Naive thymus-derived CD4-positive, alpha-beta T cell (primary cell): ENCODE data around the gene KDM4C. TPM values are rescaled to one million over a fixed set of nuclear protein-coding genes. Genes with fewer than 3 reads are reported as not detected.

Source experiments
- ATAC-seq: fragments of 150-1000 bp; cut with Tn5 transposase; 2 replicates; pipeline ENCODE4 v1.10.0; 2021; ENCODE audit warnings: mild to moderate bottlenecking, moderate library complexity
- CTCF ChIA-PET: fragments of 350-600 bp; sonication (Branson Sonifier 250); formaldehyde crosslinking; loops from one replicate; lab custom pipeline; 2021; ENCODE audit warnings: antibody characterized with exemption; lab: Charles Lee
- POLR2A ChIA-PET: fragments of 350-600 bp; sonication (Branson Sonifier 250); formaldehyde crosslinking; loops from one replicate; lab custom pipeline; 2021; ENCODE audit warnings: antibody characterized with exemption, inconsistent platforms; lab: Charles Lee
- DNase-seq, 9 donors: peaks; one replicate each; pipeline versions ENCODE4 v3.0.0 to v3.0.0-alpha.2; 2020 to 2022; ENCODE audit warnings: mixed read lengths in 1 of 9
- H3K27ac ChIP-seq: one replicate; pipeline ENCODE4 v1.7.0; 2013; ENCODE audit warnings: mild to moderate bottlenecking, low read depth, low read length, moderate library complexity
- H3K27me3 ChIP-seq, 2 donors: one replicate each; pipeline ENCODE4 v1.7.0; 2013; ENCODE audit warnings: low read length in 2 of 2, mild to moderate bottlenecking in 2 of 2, moderate library complexity in 2 of 2; ENCODE audit not compliant: control insufficient read depth in 2 of 2, insufficient read depth in 2 of 2
- H3K36me3 ChIP-seq, 3 experiments: 1 replicate in 2 of 3; 2 replicates in 1 of 3; pipeline ENCODE4 v1.7.0; 2013; ENCODE audit warnings: low read length in 3 of 3, mild to moderate bottlenecking in 3 of 3, moderate library complexity in 1 of 3; ENCODE audit not compliant: insufficient read depth in 3 of 3, control insufficient read depth in 2 of 3
- H3K4me1 ChIP-seq, 2 donors: one replicate each; pipeline ENCODE4 v1.7.0; 2013; ENCODE audit warnings: low read length in 2 of 2, mild to moderate bottlenecking in 2 of 2, moderate library complexity in 1 of 2; ENCODE audit not compliant: control insufficient read depth in 2 of 2, insufficient read depth in 2 of 2
- H3K4me3 ChIP-seq: 2 replicates; pipeline ENCODE4 v1.7.0; 2013; ENCODE audit warnings: mild to moderate bottlenecking, low read length
- H3K9me3 ChIP-seq, 3 experiments: 1 replicate in 2 of 3; 2 replicates in 1 of 3; pipeline ENCODE4 v1.7.0; 2013; ENCODE audit warnings: low read length in 3 of 3; ENCODE audit not compliant: control insufficient read depth in 2 of 3
- H3K27ac Mint-ChIP-seq, 9 donors: one replicate each; pipeline ENCODE4 v1.8.0; 2020 to 2022; ENCODE audit warnings: mixed read lengths in 9 of 9, mild to moderate bottlenecking in 8 of 9, moderate library complexity in 5 of 9, inconsistent platforms in 2 of 9
- H3K27me3 Mint-ChIP-seq, 5 donors: one replicate each; pipeline ENCODE4 v1.8.0; 2021 to 2022; ENCODE audit warnings: mixed read lengths in 5 of 5, mild to moderate bottlenecking in 1 of 5
- H3K36me3 Mint-ChIP-seq, 5 donors: one replicate each; pipeline ENCODE4 v1.8.0; 2020 to 2022; ENCODE audit warnings: mixed read lengths in 5 of 5, mild to moderate bottlenecking in 3 of 5, inconsistent platforms in 1 of 5
- H3K4me1 Mint-ChIP-seq, 7 donors: one replicate each; pipeline ENCODE4 v1.8.0; 2020 to 2022; ENCODE audit warnings: mixed read lengths in 7 of 7, mild to moderate bottlenecking in 3 of 7, inconsistent platforms in 1 of 7
- H3K4me3 Mint-ChIP-seq, 10 donors: one replicate each; pipeline ENCODE4 v1.8.0; 2020 to 2022; ENCODE audit warnings: mild to moderate bottlenecking in 10 of 10, mixed read lengths in 10 of 10, moderate library complexity in 6 of 10, inconsistent platforms in 2 of 10
- H3K9me3 Mint-ChIP-seq, 11 donors: one replicate each; pipeline ENCODE4 v1.8.0; 2020 to 2022; ENCODE audit warnings: mixed read lengths in 11 of 11, mild to moderate bottlenecking in 4 of 11, inconsistent platforms in 1 of 11, moderate library complexity in 1 of 11
- intact Hi-C, 2 donors: fragments of 100-400 bp; cut with micrococcal nuclease; formaldehyde crosslinking; loops; one replicate each; pipeline ENCODE4 v1.15.1; 2023
- polyA plus RNA-seq, 2 donors: library from polyadenylated mRNA; unstranded; fragments of 300-500 nt; fragmentation: Illumina TruSeq; gene quantifications; one replicate each; pipeline ENCODE4 v1.2.3, GENCODE V29; 2021
- total RNA-seq, 6 experiments: library from RNA in 5 of 6; stranded (reverse) in 5 of 6; gene quantifications; 1 replicate in 5 of 6; 2 replicates in 1 of 6; pipeline ENCODE4 v1.2.3 and lab custom pipeline; 2021 to 2026

Gene KDM4C
- total and polyA plus RNA-seq, 7 experiments from 2014 or later: 38.5 to 100 (median 91.3) TPM

DNA sequence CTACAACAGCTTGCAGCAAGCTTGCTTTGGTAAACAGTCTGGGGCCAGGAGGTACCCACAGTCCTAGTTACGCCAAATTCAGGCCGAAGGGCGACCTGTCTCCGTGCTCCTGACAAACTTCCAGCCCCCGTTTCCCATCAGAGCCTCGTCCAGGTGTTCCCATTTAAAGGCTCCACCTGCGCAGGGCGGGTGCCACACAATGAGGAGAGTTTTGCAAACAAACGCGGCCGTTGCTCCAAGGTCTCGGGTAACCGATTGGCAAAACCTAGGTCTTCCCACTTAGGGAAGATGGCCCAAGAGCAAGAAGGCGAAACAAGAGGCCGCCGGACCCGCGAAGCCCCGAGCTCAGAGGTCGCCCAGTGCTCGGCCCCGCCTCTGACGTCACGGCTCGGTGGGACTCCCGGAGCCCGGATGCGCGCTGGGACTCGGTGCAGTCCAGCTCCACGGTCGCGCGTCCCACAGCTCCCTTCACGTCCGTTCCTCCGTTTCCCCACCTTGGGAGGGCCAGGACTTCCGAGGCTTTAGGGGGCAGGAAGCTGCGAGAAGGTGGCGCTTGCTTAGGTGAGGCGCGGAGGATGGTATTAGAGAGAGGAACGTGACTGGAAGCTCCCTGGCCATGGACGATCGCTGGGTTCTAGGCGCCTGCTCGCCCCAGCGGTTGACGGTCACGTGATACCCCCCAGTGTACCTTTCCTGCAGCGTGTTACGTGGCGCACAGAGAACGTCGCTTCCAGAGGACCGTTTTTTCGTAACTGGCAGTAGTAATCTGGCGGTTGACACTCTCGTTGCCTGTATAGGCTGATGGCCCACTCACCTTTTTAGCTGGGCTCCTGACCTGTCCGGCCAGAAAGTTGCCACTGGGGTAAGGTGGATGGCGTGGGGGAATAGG is 41.8 kb upstream of the KDM4C start:
- Histone ChIP-seq H3K27me3 (no peaks in the 10 kb centered on the region), H3K27ac (peak overlapping the region; percentile 66), H3K4me1 (peaks cover 7% of the 10 kb centered on the region in 2 donors), H3K4me3 (peak overlapping the region; percentile 77), H3K9me3 (no peaks in the 10 kb centered on the region), H3K36me3 (no peaks in the 10 kb centered on the region)
- Mint-ChIP-seq H3K36me3 (no peaks in the 10 kb centered on the region), H3K4me3 (peak overlapping the region; percentile 76 to 92 (median 89)), H3K27me3 (no peaks in the 10 kb centered on the region), H3K9me3 (peaks cover 0 to 2% (median 0%) of the 10 kb centered on the region in 11 donors), H3K4me1 (peaks cover 0 to 10% (median 7%) of the 10 kb centered on the region in 7 donors), H3K27ac (peak overlapping the region; percentile 84 to 94 (median 90))
- intact Hi-C loops: loop anchor here (1.0 kb wide), 3 partner anchors 12 to 41 kb away; partner anchors contain the start of gene KDM4C (in 2 of the 2)
- ChIA-PET POLR2A (interaction anchor here (0.7 to 2.9 kb wide), 11 partner anchors 12 to 303 kb away, joined by 3 to 51 read pairs (median 3); partner anchors contain the start of genes KDM4C and UHRF2), CTCF (interaction anchor here (0.5 to 1.2 kb wide), 5 partner anchors 10 to 861 kb away, joined by 3 to 9 read pairs (median 3); no protein-coding TSS in a partner anchor)
- peak; percentile 89 for ATAC-seq
- DNase-seq: peak; percentile 44 to 71 (median 58)

DNA sequence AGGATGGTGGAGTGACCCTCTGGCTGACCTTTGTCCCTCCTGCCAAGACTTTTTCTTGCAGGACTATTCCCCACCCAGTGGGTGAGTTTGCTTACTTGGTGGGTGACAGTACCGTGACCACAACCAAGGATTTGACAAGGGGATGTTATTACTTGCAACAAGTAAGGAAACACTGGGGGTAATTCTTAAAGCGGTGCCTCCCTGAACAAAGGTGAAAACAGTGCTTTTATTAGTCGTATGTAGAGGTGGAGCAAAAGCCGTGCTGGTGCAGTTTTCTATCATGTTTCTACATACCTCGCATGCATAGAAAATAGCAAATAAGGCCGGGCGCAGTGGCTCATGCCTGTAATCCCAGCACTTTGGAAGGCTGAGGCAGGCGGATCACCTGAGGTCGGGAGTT is 41.0 kb upstream of the KDM4C start:
- Mint-ChIP-seq H3K27ac (peak overlapping the region in 6 of 9 donors; percentile 88 to 94 (median 90)), H3K4me1 (peaks cover 0 to 10% (median 7%) of the 10 kb centered on the region in 7 donors), H3K4me3 (peak overlapping the region; percentile 76 to 92 (median 89)), H3K27me3 (no peaks in the 10 kb centered on the region), H3K9me3 (peaks cover 0 to 2% (median 0%) of the 10 kb centered on the region in 11 donors), H3K36me3 (no peaks in the 10 kb centered on the region)
- ChIA-PET POLR2A (interaction anchor here (1.0 to 4.4 kb wide), 9 partner anchors 13 to 42 kb away, joined by 3 to 51 read pairs (median 10); partner anchors contain the start of gene KDM4C), CTCF (interaction anchor here (1.2 kb wide), 1 partner anchor 34 kb away, joined by 3 read pairs; no protein-coding TSS in a partner anchor)
- intact Hi-C loops: loop anchor here (1.0 kb wide), 3 partner anchors 12 to 41 kb away; partner anchors contain the start of gene KDM4C (in 2 of the 2)
- ATAC-seq (no peak), DNase-seq (no peak)
- H3K9me3 ChIP-seq: no peaks in the 10 kb centered on the region
- no peaks in the 10 kb centered on the region for H3K27me3 ChIP-seq
- no peaks in the 10 kb centered on the region for H3K36me3 ChIP-seq
- H3K4me1 ChIP-seq: peaks cover 7% of the 10 kb centered on the region in 2 donors
- H3K27ac ChIP-seq: peak overlapping the region; percentile 66
- H3K4me3 ChIP-seq: peak overlapping the region; percentile 77

DNA sequence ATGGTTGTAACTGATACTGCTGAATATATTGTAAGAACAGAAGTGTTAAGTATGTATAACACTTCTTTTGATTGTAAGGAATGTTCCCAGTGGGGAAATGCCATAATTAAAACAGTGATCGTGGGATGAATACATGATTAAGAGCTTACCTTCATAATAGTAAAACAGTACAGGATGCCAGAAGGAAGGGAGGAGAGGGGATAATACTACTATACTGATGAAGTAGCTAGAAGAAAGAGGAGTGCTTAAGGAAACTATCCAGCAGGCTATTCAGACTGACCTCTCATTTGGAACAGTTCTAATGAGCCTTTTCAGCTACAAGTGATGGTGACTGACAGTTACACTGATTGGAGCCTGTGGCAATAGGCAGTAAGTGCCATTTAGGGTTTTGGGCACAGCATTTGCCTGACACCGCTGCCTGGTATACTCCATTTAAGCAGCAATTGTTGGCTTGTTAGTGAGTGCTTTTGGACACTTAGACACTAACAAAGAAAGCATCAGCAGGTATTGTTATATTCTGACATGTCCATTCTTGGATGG is 33.8 kb upstream of the KDM4C start:
- ChIA-PET POLR2A (interaction anchor here (0.6 kb wide), 1 partner anchor 9 kb away, joined by 3 read pairs; no protein-coding TSS in a partner anchor), CTCF (no interaction called here)
- ATAC-seq (no peak), DNase-seq (no peak)
- H3K27ac Mint-ChIP-seq: no peak overlapping the region
- Histone ChIP-seq H3K27me3 (no peaks in the 10 kb centered on the region), H3K27ac (no peak overlapping the region), H3K4me1 (no peaks in the 10 kb centered on the region), H3K36me3 (no peaks in the 10 kb centered on the region), H3K4me3 (no peak overlapping the region), H3K9me3 (no peaks in the 10 kb centered on the region)
- H3K4me1 Mint-ChIP-seq: no peaks in the 10 kb centered on the region
- H3K9me3 Mint-ChIP-seq: no peaks in the 10 kb centered on the region
- no peaks in the 10 kb centered on the region for H3K36me3 Mint-ChIP-seq
- H3K4me3 Mint-ChIP-seq: no peak overlapping the region
- no peaks in the 10 kb centered on the region for H3K27me3 Mint-ChIP-seq
- intact Hi-C loops: no loop called here

DNA sequence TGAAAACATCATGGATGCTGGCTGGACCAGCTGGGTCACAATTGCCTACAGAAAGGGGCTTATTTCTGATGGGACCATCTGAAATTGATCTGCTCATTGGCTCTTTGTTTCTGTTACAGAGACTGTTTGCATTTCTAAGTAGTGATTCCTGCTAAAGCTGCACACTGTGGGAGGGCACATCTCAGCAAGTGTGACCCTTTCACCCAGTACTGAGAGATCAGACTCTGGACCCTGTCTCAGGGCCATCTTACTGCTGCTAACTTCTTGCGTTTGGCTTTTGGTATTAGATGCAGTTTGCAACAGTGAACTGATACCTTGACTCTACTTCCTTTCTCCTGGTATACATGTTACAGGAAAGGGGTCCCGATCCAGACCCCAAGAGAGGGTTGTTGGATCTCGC is 24.5 kb upstream of the KDM4C start:
- Histone ChIP-seq H3K4me3 (no peak overlapping the region), H3K27me3 (no peaks in the 10 kb centered on the region), H3K27ac (no peak overlapping the region), H3K36me3 (no peaks in the 10 kb centered on the region), H3K9me3 (no peaks in the 10 kb centered on the region), H3K4me1 (no peaks in the 10 kb centered on the region)
- DNase-seq (no peak), ATAC-seq (no peak)
- POLR2A ChIA-PET: interaction anchor here (0.6 kb wide), 1 partner anchor 17 kb away, joined by 3 read pairs; no protein-coding TSS in a partner anchor
- Mint-ChIP-seq H3K4me3 (no peak overlapping the region), H3K27me3 (no peaks in the 10 kb centered on the region), H3K27ac (peak overlapping the region in 1 of 9 donors; percentile 51), H3K9me3 (peaks cover 0 to 3% (median 0%) of the 10 kb centered on the region in 11 donors), H3K36me3 (peaks cover 0 to 4% (median 0%) of the 10 kb centered on the region in 5 donors), H3K4me1 (no peaks in the 10 kb centered on the region)
- CTCF ChIA-PET: no interaction called here
- intact Hi-C loops: no loop called here

DNA sequence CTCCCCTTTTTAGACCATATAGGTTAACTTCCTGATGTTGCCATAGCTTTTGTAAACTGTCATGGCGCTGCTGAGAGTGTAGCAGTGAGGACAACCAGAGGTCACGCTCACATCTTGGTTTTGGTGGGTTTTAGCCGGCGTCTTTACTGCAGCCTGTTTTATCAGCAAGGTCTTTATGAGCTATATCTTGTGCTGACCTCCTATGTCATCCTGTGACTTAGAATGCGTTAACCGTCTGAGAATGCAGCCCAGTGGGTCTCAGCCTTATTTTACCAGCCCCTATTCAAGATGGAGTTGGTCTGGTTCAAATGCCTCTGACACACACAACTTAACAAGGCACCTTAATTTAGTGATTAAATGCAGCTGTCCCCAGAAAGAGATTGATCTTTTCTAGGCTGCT is 23.9 kb upstream of the KDM4C start:
- intact Hi-C loops: no loop called here
- no peak overlapping the region for H3K27ac Mint-ChIP-seq
- no peaks in the 10 kb centered on the region for H3K27me3 ChIP-seq
- POLR2A ChIA-PET: interaction anchor here (0.6 kb wide), 1 partner anchor 16 kb away, joined by 3 read pairs; no protein-coding TSS in a partner anchor
- no peak overlapping the region for H3K4me3 Mint-ChIP-seq
- no peaks in the 10 kb centered on the region for H3K9me3 ChIP-seq
- no peaks in the 10 kb centered on the region for H3K36me3 ChIP-seq
- CTCF ChIA-PET: no interaction called here
- H3K36me3 Mint-ChIP-seq: peaks cover 0 to 4% (median 0%) of the 10 kb centered on the region in 5 donors
- H3K27ac ChIP-seq: no peak overlapping the region
- H3K27me3 Mint-ChIP-seq: no peaks in the 10 kb centered on the region
- no peaks in the 10 kb centered on the region for H3K4me1 ChIP-seq
- no peak for DNase-seq
- ATAC-seq: no peak
- no peaks in the 10 kb centered on the region for H3K4me1 Mint-ChIP-seq
- no peak overlapping the region for H3K4me3 ChIP-seq
- H3K9me3 Mint-ChIP-seq: peaks cover 0 to 3% (median 0%) of the 10 kb centered on the region in 11 donors

DNA sequence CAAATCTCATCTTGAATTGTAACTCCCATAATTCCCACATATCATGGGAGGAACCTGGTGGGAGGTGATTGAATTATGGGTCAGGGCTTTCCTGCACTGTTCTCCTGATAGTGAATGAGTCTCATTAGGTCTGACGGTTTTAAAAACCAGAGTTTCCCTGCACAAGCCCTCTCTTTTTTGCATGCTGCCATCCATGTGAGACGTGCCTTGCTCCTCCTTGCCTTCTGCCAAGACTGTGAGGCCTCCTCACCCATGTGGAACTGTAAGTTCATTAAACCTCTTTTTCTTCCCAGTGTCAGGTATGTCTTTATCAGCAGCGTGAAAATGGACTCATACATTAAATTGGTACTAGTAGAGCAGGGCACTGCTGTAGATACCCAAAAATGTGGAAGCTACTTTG is 22.4 kb upstream of the KDM4C start:
- Histone ChIP-seq H3K4me3 (no peak overlapping the region), H3K27me3 (no peaks in the 10 kb centered on the region), H3K4me1 (no peaks in the 10 kb centered on the region), H3K36me3 (no peaks in the 10 kb centered on the region), H3K27ac (no peak overlapping the region), H3K9me3 (no peaks in the 10 kb centered on the region)
- CTCF ChIA-PET: no interaction called here
- H3K4me3 Mint-ChIP-seq: no peak overlapping the region
- DNase-seq: no peak
- H3K9me3 Mint-ChIP-seq: peaks cover 0 to 3% (median 0%) of the 10 kb centered on the region in 11 donors
- peak overlapping the region in 1 of 9 donors; percentile 11 for H3K27ac Mint-ChIP-seq
- no peaks in the 10 kb centered on the region for H3K27me3 Mint-ChIP-seq
- peaks cover 0 to 4% (median 0%) of the 10 kb centered on the region in 5 donors for H3K36me3 Mint-ChIP-seq
- ATAC-seq: no peak
- intact Hi-C loops: loop anchor here in 1 of 2 donors (5.0 kb wide), 1 partner anchor 148 kb away; no protein-coding TSS in a partner anchor
- H3K4me1 Mint-ChIP-seq: no peaks in the 10 kb centered on the region
- POLR2A ChIA-PET: interaction anchor here (0.6 kb wide), 1 partner anchor 62 kb away, joined by 4 read pairs; no protein-coding TSS in a partner anchor
